ENCODE measurements around the gene COG8.

Gene COG8

GRCh38 chr16:69345923-69346322 lies 6.6 kb upstream of the COG8 start:
- DNase-seq (ENCODE audit: low spot score) = no peak

GRCh38 chr16:69344171-69344570 lies 4.8 kb upstream of the COG8 start:
- DNase-seq (ENCODE audit: low spot score) = peak; percentile 25

GRCh38 chr16:69340095-69340644 lies 806 bp upstream of the COG8 start:
- DNase-seq (ENCODE audit: low spot score) = no peak

GRCh38 chr16:69338557-69339288 lies 641 bp downstream of the COG8 start:
- DNase-seq (ENCODE audit: low spot score) = no peak

GRCh38 chr16:69334696-69335095 lies 4.7 kb downstream of the COG8 start:
- no peak for DNase-seq (ENCODE audit: low spot score)

- DNase-seq (ENCODE audit: low spot score) = peak; percentile 94
Observed at GRCh38 chr16:69330286-69331109, 8.9 kb downstream of the COG8 start, which contains the start of gene PDF. PDF (minus strand) TSS chr16:69330588; CDS start chr16:69330570, 18 bp downstream.

GRCh38 chr16:69329369-69330285 lies 9.7 kb downstream of the COG8 start:
- no peak for DNase-seq (ENCODE audit: low spot score)

GRCh38 chr16:69328854-69329316 lies 10.5 kb downstream of the COG8 start:
- no peak for DNase-seq (ENCODE audit: low spot score)

- DNase-seq (ENCODE audit: low spot score) = no peak
Observed at GRCh38 chr16:69327585-69328310, 11.6 kb downstream of the COG8 start.

GRCh38 chr16:69326172-69326873 lies 13.0 kb downstream of the COG8 start:
- DNase-seq (ENCODE audit: low spot score) = no peak

GRCh38 chr16:69325784-69326171 lies 13.6 kb downstream of the COG8 start:
- DNase-seq (ENCODE audit: low spot score) = no peak

- DNase-seq (ENCODE audit: low spot score) = no peak
Observed at GRCh38 chr16:69324585-69325253, 14.6 kb downstream of the COG8 start.

GRCh38 chr16:69324013-69324531 lies 15.3 kb downstream of the COG8 start:
- no peak for DNase-seq (ENCODE audit: low spot score)

GRCh38 chr16:69323415-69323814 lies 15.9 kb downstream of the COG8 start:
- DNase-seq (ENCODE audit: low spot score) = no peak

GRCh38 chr16:69322343-69322742 lies 17.0 kb downstream of the COG8 start:
- no peak for DNase-seq (ENCODE audit: low spot score)

GRCh38 chr16:69321080-69321479 lies 18.3 kb downstream of the COG8 start:
- no peak for DNase-seq (ENCODE audit: low spot score)

- DNase-seq (ENCODE audit: low spot score) = no peak
Observed at GRCh38 chr16:69320740-69321073, 18.7 kb downstream of the COG8 start.

- no peak for DNase-seq (ENCODE audit: low spot score)
Observed at GRCh38 chr16:69319826-69320739, 19.3 kb downstream of the COG8 start.

GRCh38 chr16:69319381-69319780 lies 20.0 kb downstream of the COG8 start:
- DNase-seq (ENCODE audit: low spot score) = no peak
